Neutrophil (primary cell): ENCODE measurements around the gene RLBP1.
A peak's percentile ranks its signal among the peaks of the same experiment; 100 is the strongest.

ENCODE experiments used
- H3K27ac ChIP-seq: fragments of 200-600 bp; sonication (generic); 2 replicates; pipeline ENCODE4 v1.5.1; 2016; ENCODE audit warnings: mild to moderate bottlenecking, moderate library complexity
- H3K27me3 ChIP-seq: fragments of 200-600 bp; sonication (generic); 2 replicates; pipeline ENCODE4 v1.6.0; 2016; ENCODE audit warnings: mild to moderate bottlenecking
- H3K36me3 ChIP-seq: fragments of 200-600 bp; sonication (generic); 2 replicates; pipeline ENCODE4 v1.5.1; 2017
- H3K4me1 ChIP-seq, 2 experiments: fragments of 200-600 bp in 1 of 2; sonication (generic) in 1 of 2; 1 replicate in 1 of 2; 2 replicates in 1 of 2; pipeline versions ENCODE4 v1.5.1 to v1.6.1; 2013 to 2016; ENCODE audit warnings: low read depth in 1 of 2, low read length in 1 of 2, mild to moderate bottlenecking in 1 of 2, moderate library complexity in 1 of 2; ENCODE audit not compliant: control insufficient read depth in 1 of 2, insufficient read depth in 1 of 2
- H3K4me3 ChIP-seq, 2 experiments: fragments of 200-600 bp in 1 of 2; sonication (generic) in 1 of 2; 1 replicate in 1 of 2; 2 replicates in 1 of 2; pipeline ENCODE4 v1.5.1; 2013 to 2016; ENCODE audit warnings: low read depth in 1 of 2, low read length in 1 of 2, mild to moderate bottlenecking in 1 of 2, moderate library complexity in 1 of 2
- H3K9me3 ChIP-seq: fragments of 200-600 bp; sonication (generic); 2 replicates; pipeline ENCODE4 v1.5.1; 2016
- TF ChIP-seq, protein P1 (sequence below): fragments of 200-600 bp; sonication (generic); IDR thresholded peaks from 2 replicates; pipeline ENCODE4 v1.5.1; 2016; ENCODE audit warnings: antibody characterized with exemption

The RLBP1 gene

DNA sequence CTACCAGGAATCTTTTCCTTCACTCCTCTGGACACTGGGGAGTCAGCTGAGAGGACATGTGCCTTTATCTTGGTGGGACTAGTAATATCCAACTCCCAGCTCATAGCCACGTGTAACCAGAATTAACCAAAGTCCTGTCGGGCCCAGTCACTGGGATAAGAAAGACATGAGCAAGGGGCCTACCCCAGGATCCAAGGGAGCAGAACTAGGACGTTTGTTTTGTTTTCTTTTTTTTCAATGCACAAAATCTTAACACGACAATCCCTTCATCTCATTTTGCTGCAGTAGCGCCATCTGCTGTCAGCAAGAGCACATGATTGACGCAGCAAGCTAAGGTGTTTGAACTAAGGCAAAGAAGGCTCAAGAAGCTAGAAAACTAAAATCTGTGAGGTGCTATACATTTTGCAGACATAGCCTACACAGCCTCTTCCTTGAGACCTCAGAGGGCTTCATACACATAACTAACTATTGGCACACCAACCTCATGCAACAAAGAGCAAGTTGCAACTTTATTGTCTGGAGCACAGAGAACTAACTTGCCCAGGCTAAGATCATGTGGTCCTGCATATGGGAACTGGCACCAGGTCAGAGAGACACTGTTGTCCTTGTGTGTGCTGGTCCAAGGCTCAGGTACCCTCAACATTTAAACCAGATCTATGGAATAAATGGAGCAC is 43.6 kb downstream of the RLBP1 start:
- H3K4me3 ChIP-seq, result no peak overlapping the region
- H3K4me1 ChIP-seq, result peaks cover 4 to 12% of the 10 kb centered on the region in 2 experiments
- peak overlapping the region; percentile 48 for H3K27ac ChIP-seq
- TF ChIP-seq, protein P1, sequence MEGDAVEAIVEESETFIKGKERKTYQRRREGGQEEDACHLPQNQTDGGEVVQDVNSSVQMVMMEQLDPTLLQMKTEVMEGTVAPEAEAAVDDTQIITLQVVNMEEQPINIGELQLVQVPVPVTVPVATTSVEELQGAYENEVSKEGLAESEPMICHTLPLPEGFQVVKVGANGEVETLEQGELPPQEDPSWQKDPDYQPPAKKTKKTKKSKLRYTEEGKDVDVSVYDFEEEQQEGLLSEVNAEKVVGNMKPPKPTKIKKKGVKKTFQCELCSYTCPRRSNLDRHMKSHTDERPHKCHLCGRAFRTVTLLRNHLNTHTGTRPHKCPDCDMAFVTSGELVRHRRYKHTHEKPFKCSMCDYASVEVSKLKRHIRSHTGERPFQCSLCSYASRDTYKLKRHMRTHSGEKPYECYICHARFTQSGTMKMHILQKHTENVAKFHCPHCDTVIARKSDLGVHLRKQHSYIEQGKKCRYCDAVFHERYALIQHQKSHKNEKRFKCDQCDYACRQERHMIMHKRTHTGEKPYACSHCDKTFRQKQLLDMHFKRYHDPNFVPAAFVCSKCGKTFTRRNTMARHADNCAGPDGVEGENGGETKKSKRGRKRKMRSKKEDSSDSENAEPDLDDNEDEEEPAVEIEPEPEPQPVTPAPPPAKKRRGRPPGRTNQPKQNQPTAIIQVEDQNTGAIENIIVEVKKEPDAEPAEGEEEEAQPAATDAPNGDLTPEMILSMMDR, result peak; percentile 74
- H3K36me3 ChIP-seq, result peaks cover 78% of the 10 kb centered on the region
- no peaks in the 10 kb centered on the region for H3K9me3 ChIP-seq
- H3K27me3 ChIP-seq, result no peaks in the 10 kb centered on the region

DNA sequence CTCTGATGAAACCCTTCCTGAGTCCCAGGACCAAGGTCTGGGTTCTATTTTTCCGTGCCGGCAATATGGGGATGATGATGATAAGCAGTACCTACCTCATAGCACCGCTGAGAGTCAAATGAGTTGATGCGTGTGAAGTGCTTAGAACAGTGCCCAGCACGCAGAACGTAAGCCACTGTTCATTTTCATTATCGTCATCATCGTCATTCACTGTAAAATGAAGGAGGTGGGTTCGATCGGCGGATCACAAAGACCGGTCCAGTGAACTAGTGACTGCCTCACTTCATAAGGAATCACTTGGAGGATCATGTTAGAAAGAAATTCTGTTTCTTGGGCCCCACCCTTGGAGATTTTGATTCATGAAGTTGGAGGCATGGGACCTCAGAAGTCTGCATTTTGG is 44.3 kb downstream of the RLBP1 start:
- Histone ChIP-seq H3K4me1 (peaks cover 11 to 19% of the 10 kb centered on the region in 2 experiments), H3K27me3 (no peaks in the 10 kb centered on the region), H3K27ac (peak overlapping the region; percentile 48), H3K9me3 (no peaks in the 10 kb centered on the region), H3K4me3 (no peak overlapping the region), H3K36me3 (peaks cover 72% of the 10 kb centered on the region)
- TF ChIP-seq, protein P1, result no peak

DNA sequence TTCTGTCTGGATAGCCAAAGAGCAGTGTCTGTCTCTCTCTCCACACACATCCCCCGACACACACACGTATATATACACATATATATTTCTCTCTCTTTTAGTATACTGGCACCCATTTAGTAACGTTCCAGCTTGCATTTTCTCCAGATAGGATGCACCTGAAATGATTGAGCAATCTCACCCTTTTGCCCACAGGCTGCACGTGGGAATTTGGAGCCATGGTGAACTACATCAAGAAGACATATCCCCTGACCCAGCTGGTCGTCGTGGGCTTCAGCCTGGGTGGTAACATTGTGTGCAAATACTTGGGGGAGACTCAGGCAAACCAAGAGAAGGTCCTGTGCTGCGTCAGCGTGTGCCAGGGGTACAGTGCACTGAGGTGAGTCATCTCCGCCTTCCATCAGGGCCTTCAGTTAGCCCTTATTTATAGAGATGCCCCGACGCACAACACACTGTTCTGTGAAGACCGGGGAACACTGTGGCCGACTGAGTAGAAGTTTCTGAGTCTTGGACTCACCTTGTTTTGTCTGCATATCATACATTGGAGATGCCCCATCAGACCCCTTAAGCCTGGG is 45.7 kb downstream of the RLBP1 start:
- peak overlapping the region; percentile 9 for H3K27ac ChIP-seq
- peaks cover 64% of the 10 kb centered on the region for H3K36me3 ChIP-seq
- H3K27me3 ChIP-seq, result no peaks in the 10 kb centered on the region
- H3K4me3 ChIP-seq, result no peak overlapping the region
- no peaks in the 10 kb centered on the region for H3K9me3 ChIP-seq
- H3K4me1 ChIP-seq, result peaks cover 20 to 30% of the 10 kb centered on the region in 2 experiments
- TF ChIP-seq, protein P1, result no peak

DNA sequence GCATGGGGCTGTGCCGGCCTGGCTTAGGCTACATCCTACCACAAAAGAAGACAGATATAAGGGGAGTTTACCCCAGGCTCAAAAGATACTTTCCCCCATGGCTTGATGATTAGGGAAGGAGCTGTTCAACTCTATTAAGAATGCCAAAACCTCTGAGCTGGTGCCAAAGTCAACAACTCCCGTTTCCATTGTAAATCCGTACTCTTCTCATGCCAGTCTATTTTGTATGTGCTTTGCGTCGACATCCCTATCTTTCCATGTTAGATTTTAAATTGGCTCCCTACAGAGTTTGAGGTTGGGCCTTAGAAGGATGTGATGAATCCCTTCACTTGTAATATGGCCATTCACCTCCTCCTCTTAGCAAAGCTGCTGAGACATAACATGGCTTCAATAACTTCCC is 46.9 kb downstream of the RLBP1 start:
- H3K27me3 ChIP-seq, result no peaks in the 10 kb centered on the region
- H3K4me3 ChIP-seq, result no peak overlapping the region
- TF ChIP-seq, protein P1, result no peak
- peak overlapping the region; percentile 9 for H3K27ac ChIP-seq
- no peaks in the 10 kb centered on the region for H3K9me3 ChIP-seq
- H3K36me3 ChIP-seq, result peaks cover 57% of the 10 kb centered on the region
- H3K4me1 ChIP-seq, result peaks cover 20 to 30% of the 10 kb centered on the region in 2 experiments

DNA sequence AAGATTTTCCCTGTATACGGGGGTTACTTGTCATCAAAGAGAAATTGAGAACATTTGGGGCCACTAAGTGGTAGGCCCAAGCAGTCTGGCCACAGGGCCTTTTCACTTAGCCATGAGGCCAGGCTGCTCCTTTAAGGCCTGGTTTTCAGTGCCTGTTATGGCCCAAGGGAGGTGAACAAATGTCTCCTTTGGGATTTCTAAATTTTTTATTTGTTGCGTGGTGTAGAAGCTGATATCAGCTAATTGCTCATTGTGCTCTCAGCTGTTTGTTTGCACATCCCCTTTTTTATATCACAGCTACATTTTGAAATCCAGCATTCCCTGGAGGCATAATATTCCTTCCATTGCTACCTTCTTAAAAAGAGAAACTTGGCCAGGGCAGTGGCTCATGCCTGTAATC is 48.5 kb downstream of the RLBP1 start:
- TF ChIP-seq, protein P1, result no peak
- Histone ChIP-seq H3K27me3 (no peaks in the 10 kb centered on the region), H3K36me3 (peaks cover 46% of the 10 kb centered on the region), H3K9me3 (no peaks in the 10 kb centered on the region), H3K4me1 (peaks cover 27 to 39% of the 10 kb centered on the region in 2 experiments), H3K4me3 (no peak overlapping the region), H3K27ac (peak overlapping the region; percentile 87)
